Nephron (organoid): ENCODE results near the gene HMCN2.

Experiments used
- H3K27ac Mint-ChIP-seq, 3 experiments: 2 replicates each; pipeline ENCODE4 v1.8.0; 2020; ENCODE audit warnings: mixed read lengths in 3 of 3, mild to moderate bottlenecking in 2 of 3, moderate library complexity in 1 of 3
- H3K27me3 Mint-ChIP-seq: 2 replicates; pipeline ENCODE4 v1.8.0; 2021; ENCODE audit warnings: low read depth, mild to moderate bottlenecking, moderate library complexity, mixed read lengths
- H3K36me3 Mint-ChIP-seq: 2 replicates; pipeline ENCODE4 v1.8.0; 2020; ENCODE audit warnings: low read depth, mixed read lengths
- H3K4me1 Mint-ChIP-seq: 2 replicates; pipeline ENCODE4 v1.8.0; 2020; ENCODE audit warnings: mixed read lengths
- H3K4me3 Mint-ChIP-seq, 3 experiments: 2 replicates each; pipeline ENCODE4 v1.8.0; 2020; ENCODE audit warnings: mild to moderate bottlenecking in 3 of 3, mixed read lengths in 3 of 3, moderate library complexity in 2 of 3
- H3K9me3 Mint-ChIP-seq: 2 replicates; pipeline ENCODE4 v1.8.0; 2020; ENCODE audit warnings: mixed read lengths
- TF ChIP-seq, protein P1 (sequence below), 3 experiments: fragments of 200-600 bp; sonication (generic); IDR thresholded peaks; one replicate each; pipeline ENCODE4 v1.5.0; 2021; ENCODE audit warnings: antibody characterized with exemption in 3 of 3; ENCODE audit not compliant: unreplicated experiment in 3 of 3

The HMCN2 gene

DNA sequence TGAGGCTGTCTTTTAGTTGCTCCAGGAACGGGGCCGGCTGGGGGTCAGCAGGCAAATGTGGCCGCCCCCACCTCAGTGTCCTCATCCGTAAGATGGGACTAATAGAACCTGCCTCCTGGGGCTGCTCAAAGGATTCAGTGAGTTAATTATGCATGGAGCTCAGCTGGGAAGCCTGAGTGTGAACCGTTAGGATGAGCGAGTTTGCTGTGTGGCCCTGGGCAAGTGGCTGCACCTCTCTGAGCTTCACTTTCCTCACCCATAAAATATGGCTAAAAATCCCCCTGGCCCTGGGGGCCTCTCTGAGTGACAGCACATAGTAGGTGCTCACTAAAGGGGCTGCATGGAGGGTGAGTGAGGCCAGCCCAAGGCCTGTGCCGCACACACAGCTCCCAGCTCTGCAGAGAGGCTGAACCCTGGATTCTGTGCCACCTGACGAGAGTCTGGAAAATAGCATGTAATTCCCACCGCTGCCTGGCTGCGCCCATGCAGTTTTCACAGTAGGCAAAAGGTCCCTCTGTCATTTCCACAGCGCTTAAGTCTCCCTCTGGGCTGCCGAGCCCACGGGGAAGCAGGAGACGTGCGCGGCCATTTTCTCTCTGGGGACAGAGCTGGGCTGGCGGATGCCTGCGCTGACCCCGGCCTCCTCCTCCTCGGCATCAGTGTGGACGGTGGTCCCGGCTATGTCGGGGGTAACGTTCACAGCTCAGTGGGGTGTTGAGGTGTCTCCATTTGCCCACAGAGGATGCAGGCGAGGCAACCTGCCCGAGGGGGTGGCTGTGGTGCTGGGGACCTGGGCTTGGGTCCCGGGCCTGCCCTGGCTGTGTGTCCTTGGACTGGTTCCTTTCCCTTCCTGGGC is 197.4 kb downstream of the HMCN2 start:
- TF ChIP-seq, protein P1, sequence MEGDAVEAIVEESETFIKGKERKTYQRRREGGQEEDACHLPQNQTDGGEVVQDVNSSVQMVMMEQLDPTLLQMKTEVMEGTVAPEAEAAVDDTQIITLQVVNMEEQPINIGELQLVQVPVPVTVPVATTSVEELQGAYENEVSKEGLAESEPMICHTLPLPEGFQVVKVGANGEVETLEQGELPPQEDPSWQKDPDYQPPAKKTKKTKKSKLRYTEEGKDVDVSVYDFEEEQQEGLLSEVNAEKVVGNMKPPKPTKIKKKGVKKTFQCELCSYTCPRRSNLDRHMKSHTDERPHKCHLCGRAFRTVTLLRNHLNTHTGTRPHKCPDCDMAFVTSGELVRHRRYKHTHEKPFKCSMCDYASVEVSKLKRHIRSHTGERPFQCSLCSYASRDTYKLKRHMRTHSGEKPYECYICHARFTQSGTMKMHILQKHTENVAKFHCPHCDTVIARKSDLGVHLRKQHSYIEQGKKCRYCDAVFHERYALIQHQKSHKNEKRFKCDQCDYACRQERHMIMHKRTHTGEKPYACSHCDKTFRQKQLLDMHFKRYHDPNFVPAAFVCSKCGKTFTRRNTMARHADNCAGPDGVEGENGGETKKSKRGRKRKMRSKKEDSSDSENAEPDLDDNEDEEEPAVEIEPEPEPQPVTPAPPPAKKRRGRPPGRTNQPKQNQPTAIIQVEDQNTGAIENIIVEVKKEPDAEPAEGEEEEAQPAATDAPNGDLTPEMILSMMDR (IDR thresholded peaks at IDR 0.05; ENCODE audit: unreplicated experiment in 3 of 3): no peak
- Mint-ChIP-seq H3K27me3 (peaks cover 44% of the 10 kb centered on the region), H3K9me3 (no peaks in the 10 kb centered on the region), H3K4me1 (peaks cover 9% of the 10 kb centered on the region), H3K4me3 (no peak overlapping the region), H3K27ac (no peak overlapping the region), H3K36me3 (peaks cover 12% of the 10 kb centered on the region)

DNA sequence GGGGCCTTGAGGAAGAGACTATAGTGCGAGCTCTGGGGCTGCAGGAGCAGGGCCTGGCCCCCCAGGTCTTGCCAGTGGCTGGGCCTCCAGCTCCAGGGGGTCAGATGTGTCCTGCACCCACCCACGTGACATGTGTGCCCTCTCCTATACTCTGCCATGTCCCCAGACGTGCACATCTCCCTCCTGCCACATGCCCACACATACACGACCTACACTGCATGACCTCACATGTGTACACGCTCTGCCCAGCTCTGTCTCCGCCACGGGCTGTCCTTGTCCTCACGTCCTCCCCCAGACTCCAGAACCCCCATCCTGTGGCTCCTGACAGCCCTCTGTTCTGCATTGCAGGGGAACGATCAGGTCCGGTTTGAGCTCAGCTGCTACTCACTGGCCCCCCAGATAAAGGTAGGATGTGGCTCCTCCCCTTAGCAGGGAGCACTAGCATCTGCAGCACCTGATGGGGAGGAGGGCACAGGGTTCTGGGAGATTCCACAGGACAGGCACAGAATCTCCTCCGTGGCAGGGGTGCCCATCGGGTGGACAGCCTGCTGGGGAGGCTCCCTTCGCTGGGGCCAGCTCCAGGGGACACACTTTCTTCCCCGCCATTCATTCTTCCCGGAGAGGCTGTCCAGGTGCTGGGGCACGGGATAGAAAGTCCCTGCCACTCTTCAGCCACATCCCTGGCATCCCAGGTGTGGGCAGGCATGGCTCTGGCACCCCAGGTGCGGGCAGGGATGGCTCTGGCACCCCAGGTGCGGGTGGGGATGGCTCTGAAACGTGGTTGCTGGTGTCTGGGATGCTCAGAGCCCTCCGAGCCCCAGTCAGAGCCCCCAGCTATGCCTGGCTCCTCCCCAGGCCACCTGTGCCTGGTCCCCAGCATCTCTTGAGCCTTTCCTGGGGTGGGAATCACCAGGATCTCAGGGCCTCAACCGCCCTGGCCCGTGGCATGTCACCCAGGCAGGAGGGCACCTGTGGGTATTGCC is 198.5 kb downstream of the HMCN2 start:
- H3K4me1 Mint-ChIP-seq: peaks cover 10% of the 10 kb centered on the region
- H3K27ac Mint-ChIP-seq: no peak overlapping the region
- no peak overlapping the region for H3K4me3 Mint-ChIP-seq
- no peaks in the 10 kb centered on the region for H3K9me3 Mint-ChIP-seq
- H3K36me3 Mint-ChIP-seq: peaks cover 12% of the 10 kb centered on the region
- peaks cover 51% of the 10 kb centered on the region for H3K27me3 Mint-ChIP-seq
- TF ChIP-seq, protein P1 (IDR thresholded peaks at IDR 0.05; ENCODE audit: unreplicated experiment in 3 of 3): no peak

DNA sequence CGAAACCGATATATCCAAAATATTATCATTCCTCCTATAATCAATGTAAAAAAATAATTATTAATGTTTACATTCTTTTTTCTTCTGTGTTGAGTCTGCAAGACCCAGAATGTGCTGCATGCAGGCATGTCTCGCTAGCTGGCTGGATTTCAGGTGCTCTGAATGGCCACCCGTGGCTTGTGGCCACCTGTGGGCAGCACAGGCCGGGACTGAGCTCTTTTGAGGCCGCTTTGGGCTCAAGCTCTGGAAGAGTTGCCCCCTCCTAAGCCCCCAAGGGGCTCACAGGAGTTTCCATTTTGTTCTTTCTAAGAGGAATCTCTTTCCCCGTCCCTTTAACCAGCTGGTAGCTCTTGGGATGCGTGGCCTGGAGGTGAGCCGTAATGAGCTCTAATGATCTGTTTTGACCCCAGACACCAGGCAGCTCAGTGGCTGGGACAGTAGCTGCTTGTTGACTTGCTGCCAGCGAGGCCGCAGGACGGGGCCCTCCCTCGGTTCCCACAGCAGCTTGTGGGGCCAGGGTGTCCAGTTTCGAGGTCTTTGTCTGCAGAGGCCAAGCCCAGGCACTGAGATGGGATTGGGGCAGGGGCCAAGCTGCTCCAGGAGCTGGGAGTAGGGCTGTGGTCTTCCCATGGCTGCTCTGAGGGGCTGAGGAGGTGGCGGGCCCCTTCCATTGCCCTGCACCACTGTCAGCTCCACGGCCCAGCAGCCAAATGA is 200.0 kb downstream of the HMCN2 start:
- peaks cover 10% of the 10 kb centered on the region for H3K4me1 Mint-ChIP-seq
- H3K27me3 Mint-ChIP-seq: peaks cover 47% of the 10 kb centered on the region
- TF ChIP-seq, protein P1 (IDR thresholded peaks at IDR 0.05; ENCODE audit: unreplicated experiment in 3 of 3): no peak
- no peak overlapping the region for H3K27ac Mint-ChIP-seq
- no peak overlapping the region for H3K4me3 Mint-ChIP-seq
- H3K36me3 Mint-ChIP-seq: peaks cover 5% of the 10 kb centered on the region
- no peaks in the 10 kb centered on the region for H3K9me3 Mint-ChIP-seq

DNA sequence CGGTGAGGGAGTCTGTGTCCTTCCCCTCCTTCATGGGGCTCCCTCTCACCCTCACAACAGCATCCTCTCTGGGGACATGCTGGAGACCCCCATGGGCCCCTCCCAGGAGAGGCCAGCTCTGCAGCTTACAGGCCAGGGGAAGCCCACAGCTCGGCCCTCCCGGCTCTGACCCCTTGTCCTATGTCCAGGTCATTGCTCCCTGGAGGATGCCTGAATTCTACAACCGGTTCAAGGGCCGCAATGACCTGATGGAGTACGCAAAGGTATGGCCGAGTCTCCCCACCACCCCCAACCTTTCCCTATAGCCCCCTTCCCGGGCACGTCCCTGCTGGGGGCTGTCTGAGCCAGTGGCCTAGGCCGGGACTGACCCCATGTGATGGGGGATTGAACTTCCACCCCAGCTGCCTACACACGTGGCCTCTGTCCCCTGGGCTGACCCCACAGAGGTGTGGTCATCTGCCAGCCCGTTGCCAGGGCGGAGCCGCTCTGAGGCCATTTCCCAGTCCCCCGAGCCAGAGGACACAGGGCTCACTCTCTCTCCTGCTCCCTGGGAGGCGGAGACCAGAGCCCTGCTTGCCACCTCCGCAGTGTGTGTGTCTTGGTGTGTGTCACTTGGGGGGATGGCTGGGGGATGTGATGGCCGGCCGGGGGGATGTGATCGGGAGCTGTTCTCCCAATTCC is 201.1 kb downstream of the HMCN2 start:
- peaks cover 4% of the 10 kb centered on the region for H3K36me3 Mint-ChIP-seq
- no peak overlapping the region for H3K27ac Mint-ChIP-seq
- peaks cover 10% of the 10 kb centered on the region for H3K4me1 Mint-ChIP-seq
- no peak overlapping the region for H3K4me3 Mint-ChIP-seq
- TF ChIP-seq, protein P1 (IDR thresholded peaks at IDR 0.05; ENCODE audit: unreplicated experiment in 3 of 3): no peak
- no peaks in the 10 kb centered on the region for H3K9me3 Mint-ChIP-seq
- H3K27me3 Mint-ChIP-seq: peaks cover 54% of the 10 kb centered on the region

DNA sequence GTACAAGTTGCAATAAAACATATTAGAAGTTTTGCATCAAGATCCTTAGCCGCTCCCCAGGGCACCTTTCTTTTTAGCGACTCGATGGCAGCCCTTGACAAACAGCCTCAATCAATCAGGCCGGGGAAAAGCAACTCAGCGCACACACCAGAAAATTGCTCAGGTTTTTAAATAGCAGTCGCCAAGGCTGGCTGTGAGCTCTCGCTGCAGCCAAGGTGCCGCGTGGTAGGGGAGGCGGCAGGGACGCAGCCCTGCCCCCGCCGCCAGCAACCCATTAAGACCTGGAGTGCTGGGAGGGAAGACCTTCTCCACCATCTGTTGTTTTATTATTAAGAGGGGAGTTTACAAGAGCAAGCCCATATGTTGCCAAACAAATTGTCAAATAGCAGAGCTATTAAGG is 201.8 kb downstream of the HMCN2 start:
- Mint-ChIP-seq H3K36me3 (peaks cover 4% of the 10 kb centered on the region), H3K9me3 (no peaks in the 10 kb centered on the region), H3K4me1 (peaks cover 10% of the 10 kb centered on the region), H3K27ac (no peak overlapping the region), H3K27me3 (peaks cover 58% of the 10 kb centered on the region), H3K4me3 (peak overlapping the region in 1 of 3 experiments; percentile 23)
- TF ChIP-seq, protein P1 (IDR thresholded peaks at IDR 0.05; ENCODE audit: unreplicated experiment in 3 of 3): no peak
